TTC549 (cell line): ENCODE measurements around the gene CCT3.

Source experiments
- FAIRE-seq: peaks from 2 replicates; lab custom pipeline; 2012; peaks lifted over from hg19 to GRCh38; lab: Jason Lieb, UNC

CCT3 gene

GRCh38 chr1:156276966-156277381 is 61.1 kb downstream of the CCT3 start:
- FAIRE-seq: no peak

- no peak for FAIRE-seq
Observed at GRCh38 chr1:156276532-156276931, 61.6 kb downstream of the CCT3 start.

- no peak for FAIRE-seq
Observed at GRCh38 chr1:156270314-156270713, 67.8 kb downstream of the CCT3 start.

- FAIRE-seq: no peak
Observed at GRCh38 chr1:156268336-156268735, 69.8 kb downstream of the CCT3 start.

GRCh38 chr1:156266051-156266450 is 72.0 kb downstream of the CCT3 start:
- no peak for FAIRE-seq

- FAIRE-seq: no peak
Observed at GRCh38 chr1:156263288-156263655, 74.8 kb downstream of the CCT3 start.

GRCh38 chr1:156262461-156263287 is 75.4 kb downstream of the CCT3 start:
- FAIRE-seq: no peak

GRCh38 chr1:156260896-156261295 is 77.2 kb downstream of the CCT3 start:
- FAIRE-seq: no peak

- FAIRE-seq: no peak
Observed at GRCh38 chr1:156259805-156260204, 78.3 kb downstream of the CCT3 start.
